Kidney tubule cell (primary cell): ENCODE results near the gene ARMC2.

Experiments
- DNase-seq: peaks from one replicate; pipeline ENCODE4 v3.0.0-alpha.2; 2018; ENCODE audit warnings: low spot score

ARMC2 gene

DNA sequence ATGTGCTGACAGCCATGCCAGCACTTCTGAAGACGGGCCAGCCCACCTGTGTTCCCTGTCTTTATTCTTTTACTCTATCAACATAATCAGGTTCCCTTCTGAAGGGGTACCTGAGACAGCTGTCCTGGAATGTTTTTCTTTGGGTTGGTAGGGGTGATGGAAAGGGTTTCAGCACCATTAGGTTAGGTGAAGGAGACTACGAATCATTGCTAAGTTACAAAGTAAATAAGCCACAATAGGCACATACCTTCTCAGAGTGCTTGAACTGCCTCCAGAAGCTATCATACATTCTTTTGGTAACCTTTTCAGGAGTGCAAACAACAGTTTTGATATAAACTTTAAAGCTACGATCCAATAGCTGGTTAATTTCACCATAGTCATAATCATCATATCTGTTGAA, 140.1 kb downstream of the ARMC2 start:
- peak; percentile 60 for DNase-seq

DNA sequence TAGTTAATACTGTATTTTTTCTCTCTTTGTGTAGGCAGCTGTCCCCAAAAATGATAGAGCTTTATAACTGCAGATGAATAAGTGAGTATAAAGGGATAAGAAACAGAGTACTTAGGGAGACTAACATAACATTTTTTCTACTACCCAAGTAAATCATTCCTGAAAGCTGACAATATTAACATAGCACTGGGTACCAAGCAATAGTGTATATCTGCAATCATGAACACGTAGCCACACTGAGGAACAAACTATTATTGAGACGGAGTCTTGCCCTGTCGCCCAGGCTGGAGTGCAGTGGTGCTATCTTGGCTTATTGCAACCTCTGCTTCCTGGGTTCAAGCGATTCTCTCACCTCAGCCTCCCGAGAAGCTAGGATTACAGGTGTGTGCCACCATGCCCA, 140.5 kb downstream of the ARMC2 start:
- DNase-seq: no peak

DNA sequence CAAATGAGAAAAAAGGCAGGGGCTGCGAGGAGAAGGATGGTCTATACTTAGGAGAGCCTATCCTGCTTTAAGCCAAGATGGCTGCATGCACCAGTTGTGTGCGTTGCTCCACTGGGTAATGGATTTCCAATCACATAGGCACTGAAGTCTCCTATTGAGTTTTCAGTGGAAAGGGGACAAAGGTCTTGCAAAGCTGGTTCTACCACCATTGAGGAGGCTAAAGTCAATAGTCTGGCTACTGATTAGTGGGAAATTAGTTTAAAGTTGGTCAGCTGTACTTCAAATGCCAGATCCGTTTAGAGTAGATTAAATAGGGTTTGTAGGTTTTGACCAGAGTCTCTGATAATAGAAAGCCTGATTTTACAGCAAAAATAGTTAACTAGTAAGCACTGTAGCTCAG, 141.5 kb downstream of the ARMC2 start:
- no peak for DNase-seq

DNA sequence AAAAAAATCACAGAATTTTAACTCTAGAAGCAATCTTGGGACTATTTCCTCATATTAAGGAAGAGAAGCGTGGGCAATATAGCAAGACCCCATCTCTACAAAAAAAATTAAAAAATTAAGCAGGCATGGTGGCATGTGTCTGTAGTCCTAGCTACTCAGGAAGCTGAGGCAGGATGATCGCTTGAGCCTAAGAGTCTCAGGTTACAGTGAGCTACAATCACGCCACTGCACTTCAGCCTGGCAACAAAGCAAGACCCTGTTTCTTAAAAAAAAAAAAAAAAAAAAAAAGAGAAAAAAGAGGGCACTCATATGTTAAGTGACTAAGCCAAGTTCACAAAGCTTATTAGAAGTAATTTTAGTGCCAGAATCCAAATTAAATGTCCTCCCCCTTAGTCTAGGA, 145.7 kb downstream of the ARMC2 start:
- DNase-seq: no peak

DNA sequence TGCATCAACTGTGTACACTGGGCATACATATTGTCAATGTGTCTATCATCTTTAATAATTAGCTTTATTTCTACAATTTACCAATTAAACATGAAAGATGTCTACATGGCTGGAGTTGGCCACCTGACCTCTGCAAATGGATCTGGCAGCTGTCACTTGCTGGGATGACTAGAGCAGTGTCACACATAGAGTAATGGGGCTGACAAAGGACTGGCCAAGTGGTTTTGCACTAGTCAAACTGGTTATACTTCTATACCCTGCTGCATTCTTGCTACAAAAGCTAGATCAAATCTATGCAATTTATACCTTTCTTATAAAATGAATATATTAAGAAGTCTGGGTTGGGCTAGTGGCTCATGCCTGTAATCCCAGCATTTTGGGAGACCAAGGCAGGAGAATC, 147.1 kb downstream of the ARMC2 start:
- no peak for DNase-seq

DNA sequence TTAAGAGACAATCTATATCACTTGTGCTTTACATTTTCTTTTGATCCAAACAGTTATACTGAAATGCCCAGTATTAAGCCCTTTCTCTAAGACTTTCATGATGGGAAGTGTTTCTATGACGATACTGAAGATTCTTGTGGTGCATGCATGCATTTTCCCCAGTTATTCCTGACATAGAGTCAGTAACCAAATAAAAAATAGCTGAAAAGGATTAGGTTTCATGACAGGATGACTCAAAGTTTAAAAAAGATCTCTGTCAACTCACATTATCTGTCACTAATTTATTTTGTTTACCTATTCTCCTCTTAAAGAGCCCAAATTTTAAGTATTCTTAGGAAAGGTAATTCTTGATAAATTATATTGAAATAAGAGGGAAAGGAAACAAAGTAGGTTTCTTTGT, 148.0 kb downstream of the ARMC2 start:
- DNase-seq: no peak

DNA sequence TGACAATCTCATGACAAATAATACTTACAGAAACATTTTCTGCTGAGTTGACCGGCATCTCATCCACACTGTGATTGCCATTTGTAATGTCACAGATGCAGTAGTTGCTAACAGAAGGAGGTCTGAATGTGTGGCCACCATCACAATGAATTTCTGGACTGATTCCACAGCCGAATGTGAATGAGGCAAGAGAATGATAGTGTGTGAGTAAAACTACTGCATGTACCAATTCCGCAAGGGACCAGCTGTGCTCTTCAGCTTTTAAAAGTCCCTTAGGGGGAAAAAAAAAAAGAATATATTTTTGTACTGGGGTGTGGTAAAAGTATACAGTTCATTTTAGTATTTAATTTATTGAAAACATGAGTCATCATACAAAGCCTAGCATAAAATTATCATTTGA, 150.3 kb downstream of the ARMC2 start:
- DNase-seq: no peak

DNA sequence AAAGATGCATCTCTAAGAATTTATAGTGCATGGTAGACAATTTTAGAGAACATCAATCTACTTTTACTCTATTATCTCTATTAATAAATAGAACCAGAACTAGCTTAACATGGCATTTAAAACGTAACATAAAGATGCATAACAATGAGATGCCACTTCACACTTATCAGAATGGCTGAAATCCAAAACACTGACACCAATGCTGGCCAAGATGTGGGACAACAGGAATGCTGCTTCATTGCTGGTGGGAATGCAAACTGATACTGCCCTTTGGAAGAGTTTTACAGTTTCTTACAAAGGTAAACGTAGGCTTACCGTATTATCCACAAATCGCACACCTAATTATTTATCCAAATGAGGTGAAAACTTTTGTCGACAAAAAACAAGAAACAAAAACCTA, 151.2 kb downstream of the ARMC2 start:
- DNase-seq: no peak

DNA sequence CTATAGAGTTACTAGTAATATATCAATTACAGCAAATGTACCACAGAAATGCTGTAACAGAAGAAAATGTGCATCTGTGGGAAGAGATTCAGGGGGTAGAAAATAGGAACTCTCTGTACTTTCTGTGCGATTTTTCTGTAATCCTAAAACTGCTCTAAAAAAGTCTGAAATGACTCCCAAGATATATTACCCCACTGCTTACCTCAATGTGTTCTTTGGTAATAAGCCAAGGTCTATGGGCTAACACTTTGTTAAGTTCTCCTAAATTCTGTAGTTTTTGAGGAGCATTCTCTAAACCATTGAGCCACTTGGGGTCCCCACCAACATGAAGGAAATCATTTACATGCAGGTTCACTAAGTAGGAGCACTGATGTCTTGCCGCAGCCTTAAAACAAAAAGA, 152.1 kb downstream of the ARMC2 start:
- DNase-seq: no peak

DNA sequence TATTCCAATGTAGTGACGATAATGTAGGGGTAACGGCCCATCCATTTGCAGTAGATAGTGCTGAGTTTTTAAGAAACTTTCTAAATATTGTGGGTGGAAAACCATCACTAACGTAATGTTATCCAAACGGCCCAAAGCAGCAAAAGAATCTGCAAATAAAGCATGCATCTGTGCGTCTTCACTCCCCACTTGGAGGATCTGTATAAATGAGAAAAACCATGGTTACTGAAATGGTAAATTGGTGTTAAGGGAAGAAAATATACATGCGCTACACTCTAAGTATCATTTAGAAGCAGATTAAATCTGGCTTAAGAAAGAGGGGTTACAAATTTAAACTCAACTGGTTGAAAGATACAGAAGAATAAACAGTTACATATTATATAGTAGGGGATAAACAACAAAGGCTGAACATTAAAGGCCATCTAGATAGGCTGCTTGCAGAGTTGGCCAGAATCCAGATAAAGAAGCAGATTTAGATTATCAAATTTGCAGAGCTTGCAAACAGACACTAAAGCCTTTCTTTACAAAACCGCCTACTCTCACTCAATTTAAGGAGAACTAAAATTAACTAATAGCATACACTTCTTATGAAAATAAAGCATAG, 153.2 kb downstream of the ARMC2 start:
- DNase-seq: no peak

DNA sequence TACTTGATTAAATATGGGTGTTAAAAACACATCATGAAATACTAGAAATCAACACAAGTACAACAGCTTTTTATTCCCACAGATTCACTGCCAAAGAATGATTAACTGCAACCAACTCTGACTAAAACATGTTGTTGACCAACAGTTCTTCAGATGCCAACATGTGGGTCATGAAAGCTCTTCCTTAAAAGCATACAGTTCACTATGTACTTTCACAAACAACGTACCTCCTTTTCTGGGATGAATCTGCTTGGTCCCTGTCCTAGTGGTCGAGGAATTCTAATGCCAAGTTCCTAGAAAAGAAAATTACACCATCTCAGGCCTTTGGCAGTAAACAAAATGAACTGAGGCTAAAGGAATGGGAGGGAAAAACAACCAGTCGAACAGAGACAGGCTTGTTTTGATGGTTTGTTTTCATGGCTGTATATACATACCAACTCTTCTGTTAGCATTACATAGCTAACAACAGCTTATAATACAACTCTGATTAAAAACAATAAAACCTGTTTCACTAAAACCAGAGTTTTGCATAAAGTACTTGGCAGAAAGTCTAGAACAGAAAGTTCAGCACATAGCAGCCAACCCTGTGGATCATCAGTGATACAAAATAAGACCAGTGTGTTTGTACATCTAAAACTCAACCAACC, 154.0 kb downstream of the ARMC2 start:
- DNase-seq: no peak

DNA sequence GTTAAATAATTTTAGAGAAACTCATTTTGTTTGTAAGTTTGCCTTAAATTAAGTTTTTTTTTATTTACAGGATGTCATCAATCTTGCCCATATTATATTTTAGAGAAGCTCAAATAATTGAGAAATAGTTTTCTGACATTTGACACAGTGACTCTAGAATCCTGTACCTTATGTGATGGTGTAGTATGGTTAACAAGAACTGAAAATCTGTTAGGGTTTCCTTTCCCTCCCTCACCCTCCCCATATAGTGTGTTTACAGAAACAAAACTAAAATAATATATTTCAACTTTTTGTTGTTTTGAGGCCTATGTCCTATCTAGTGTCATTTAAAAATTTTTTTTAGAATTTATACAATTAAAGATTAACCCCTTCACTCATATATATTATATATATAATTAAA, 154.7 kb downstream of the ARMC2 start:
- no peak for DNase-seq

DNA sequence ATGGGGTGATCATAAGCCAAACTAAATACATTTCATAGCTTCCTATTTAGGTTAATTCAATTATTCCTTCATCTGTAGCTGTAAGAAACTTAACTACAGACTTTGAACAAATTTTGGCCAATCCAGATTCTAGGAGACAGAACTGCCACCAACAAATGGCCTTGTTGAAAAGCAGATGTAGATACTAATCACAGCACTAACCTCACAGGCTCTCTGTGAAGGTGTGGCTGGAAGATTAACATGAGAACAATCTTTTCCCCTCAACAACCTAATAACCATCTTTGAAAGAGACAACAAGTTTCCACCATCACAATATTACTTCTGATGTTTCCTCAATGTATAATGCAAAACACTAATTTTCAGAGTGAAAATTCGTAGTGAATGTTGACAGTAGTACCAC, 158.6 kb downstream of the ARMC2 start:
- DNase-seq: no peak

DNA sequence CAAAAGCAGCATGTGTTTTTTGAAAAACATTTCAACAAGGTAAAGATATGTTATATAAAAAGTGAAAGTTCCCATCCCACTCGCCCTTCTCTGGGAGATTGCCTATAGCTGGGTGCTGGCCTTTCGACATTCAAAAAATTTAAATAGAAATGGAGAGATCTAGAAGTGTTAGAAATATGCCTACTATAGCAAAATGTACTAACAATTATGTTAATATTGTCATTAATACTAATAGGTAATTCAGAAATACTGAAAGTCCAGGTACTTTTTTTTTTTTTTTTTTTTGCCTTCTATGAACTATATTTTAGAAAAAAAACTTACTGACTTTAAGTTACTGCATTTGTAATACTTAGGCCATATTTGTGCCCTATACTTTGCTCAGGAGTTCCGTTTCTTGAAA, 159.3 kb downstream of the ARMC2 start:
- no peak for DNase-seq

DNA sequence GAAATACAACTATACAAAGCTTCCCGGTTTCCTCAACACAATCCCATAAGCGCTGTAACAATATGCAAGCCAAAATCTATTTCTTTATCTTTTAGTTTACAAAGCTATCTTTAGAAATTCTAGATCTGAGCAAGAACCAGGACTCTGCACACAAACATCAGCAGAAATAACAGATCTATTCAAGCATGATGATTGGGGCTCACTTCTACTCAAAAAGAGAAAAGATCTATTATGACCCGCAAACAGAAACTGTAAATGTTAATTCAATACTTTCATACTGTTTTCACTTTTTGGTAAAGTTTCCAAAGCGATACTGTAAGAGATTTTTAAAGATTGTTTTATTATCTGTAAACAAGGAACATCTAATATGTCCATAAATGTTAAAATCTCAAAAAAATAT, 159.8 kb downstream of the ARMC2 start:
- no peak for DNase-seq

DNA sequence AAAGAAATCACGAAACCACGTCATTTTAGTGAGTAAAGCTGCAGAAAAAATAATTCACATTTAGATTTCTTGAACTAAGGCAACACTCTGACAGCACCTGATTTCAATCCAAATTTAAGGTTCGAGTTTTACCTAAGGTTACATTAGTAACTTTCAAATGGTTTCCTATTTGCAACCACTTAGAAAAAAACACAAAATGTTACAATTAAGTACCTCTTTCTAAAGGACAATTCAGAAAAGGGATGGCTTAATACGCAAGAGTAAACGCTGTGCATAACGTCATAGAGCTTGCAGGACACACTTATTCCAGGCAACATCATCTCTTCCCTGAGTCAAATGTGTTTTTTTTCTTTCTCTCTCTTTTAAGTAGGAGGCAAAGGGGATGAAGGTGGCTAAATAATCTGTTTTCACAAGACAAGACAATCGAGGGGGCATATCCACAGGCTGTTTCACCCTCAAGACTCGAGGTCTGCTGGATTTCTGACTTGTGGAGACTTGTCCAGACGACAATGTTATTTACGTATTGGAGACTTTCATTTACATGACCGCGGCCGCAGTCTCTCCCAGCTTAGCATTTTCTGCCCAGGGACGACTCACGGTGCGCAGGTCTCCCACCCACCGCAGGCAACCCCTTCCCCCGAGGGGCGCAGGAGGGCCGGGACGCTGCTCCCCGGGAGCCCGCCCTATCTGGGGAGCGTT, 160.5 kb downstream of the ARMC2 start:
- peak; percentile 50 for DNase-seq

DNA sequence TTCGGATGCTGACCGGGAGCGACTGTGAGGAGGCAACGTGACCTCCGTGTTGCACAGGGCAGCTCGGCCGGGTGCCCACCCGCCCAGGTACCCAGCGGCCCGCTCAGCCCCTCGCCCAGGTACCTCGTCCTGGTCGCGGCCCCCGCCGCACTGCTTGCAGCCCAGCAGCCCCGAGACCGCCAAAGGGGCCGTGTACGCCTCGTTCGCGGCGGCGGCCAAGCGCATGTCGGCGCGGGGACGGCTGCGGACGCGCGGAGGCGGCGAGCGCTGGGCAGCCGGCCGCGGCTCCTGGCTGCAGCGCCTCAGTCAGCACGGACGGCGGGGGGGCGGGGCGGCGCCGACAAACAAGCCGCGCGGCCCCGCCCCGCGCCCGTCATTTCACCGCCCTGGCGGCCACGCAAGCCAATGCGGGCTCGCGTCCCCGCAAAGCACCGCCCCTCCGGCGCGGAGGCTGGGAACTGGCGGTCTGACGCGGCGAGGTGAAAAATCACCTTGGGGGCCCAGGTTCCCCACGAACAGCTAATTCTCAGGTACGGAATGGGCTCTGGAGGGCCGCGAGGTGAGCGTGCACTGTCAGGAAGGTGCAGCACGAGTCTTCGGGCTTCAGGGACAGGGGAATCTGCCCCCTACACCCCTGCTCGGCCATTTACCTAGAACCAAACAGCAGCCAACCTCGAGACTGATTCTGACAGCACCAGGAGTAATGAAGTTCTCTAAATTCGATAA, 161.2 kb downstream of the ARMC2 start:
- DNase-seq: peak; percentile 87

DNA sequence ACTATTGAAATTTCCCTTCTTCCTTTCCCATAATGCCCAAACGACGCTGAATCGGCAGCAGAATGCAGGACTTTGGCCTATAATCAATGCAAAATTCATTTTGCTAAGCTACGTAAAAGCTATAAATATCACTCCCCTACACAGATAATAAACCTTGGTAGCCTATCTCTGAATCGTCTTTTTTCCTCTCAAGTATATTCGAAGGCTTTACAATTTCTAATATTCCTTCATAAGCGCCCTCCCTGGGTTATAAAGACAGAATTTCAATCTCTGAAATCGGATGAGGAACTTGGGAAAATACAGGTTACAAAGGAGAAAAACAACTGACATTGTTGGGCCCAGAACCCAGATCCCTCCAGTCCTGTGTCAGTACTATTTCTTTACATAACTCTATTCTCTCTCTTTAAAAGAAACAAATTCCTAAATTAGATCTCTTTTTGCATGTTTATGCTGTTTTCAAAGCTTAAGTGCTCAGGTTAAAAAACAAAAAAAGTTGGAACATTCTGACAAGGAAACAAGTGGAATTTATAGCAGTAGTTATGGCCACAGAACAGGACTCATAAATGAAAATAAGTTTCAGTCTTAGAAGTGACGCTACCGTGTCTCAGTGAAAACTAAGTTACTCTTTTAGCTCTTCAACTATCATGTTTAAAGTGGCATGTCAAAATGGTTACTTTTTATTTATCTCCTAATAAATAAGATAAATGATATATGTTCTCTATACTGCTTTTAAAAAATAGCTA, 161.9 kb downstream of the ARMC2 start:
- DNase-seq: peak; percentile 5

DNA sequence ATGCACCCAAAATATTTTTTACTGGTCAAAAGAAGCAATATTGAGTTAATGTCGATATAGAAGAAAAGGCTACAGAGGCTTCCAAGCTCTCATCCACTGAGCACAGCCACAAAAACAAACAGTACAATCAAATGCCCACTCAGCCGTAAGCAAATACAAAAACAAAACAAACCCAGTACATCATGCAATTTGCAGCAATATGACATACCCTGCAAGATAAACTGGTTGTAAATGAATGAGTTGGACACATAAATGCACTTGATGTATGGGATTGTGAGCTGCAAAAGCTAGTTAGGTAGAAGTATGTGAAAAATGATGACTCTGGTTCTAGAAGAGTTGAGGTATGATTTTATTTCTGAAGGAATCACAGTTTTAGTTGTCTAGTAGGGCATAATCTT, 162.5 kb downstream of the ARMC2 start:
- DNase-seq: no peak

DNA sequence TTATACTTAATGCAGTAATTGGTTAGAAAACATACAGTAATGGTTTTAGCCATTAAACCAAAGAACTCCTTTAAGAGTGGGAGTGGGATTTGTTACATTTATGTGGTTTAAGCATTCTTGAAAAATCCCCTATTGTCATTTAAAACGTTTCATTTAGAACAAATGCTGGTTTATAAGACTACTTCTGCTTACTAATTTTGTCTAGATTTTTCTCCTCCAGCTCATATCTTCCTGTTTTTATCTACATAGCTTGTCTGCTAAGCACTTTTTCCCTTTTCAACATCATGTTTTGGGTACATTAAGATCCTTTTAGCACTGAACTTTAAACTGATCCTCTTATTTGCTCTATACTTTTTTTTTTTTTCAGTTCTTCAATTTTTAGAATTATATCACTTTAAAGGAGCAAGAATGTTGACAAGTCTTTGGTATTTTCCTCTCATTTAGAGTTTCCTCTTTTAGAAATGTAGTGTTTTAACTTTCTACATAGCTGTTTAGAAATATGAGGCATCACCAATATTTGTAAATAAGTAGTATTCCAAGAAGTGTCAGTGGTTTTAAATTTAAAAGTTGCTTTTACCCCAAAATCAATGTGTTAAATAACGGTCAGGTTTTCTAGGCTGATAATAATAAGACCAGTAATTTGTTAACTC, 165.6 kb downstream of the ARMC2 start:
- DNase-seq: no peak

DNA sequence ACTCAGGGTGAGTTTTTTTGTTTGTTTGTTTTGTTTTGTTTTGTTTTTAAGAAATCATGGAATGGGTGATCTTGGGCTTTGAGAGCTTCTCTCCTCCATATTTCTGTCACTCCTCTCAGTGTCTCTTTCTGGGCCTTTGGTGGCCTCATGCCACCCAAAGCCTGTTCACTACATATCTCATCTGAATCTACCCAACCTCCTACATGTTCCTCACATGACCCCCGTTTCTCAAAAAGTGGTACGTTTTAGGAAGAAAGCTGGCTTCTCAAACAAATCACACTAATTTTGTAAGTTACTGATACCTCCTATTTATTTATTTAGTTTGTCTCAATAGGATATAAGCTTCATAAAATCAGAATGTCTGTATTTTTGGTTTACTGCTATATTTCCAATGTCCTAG, 166.4 kb downstream of the ARMC2 start:
- no peak for DNase-seq

DNA sequence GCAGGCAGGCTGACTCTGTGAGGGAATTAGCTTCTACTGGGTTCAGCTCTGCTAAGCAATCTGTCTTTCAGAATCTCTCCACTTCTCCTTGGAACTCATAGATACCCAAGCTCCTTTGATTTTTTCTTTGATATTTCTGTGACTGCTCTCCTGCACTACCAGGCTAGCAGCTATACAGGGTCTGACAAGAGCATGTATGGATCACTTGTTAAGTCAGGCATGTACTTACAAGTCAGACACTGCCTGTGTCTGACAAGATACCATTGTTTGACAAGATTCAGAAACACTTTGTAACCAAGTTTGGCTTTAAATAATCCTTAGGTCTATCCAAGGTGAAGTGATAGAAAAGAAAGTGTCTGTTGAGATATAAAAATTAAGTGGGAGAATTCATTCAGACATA, 167.0 kb downstream of the ARMC2 start:
- DNase-seq: no peak
